Mammary epithelial cell (primary cell): ENCODE measurements around the gene STK17B.

Experiments
- EZH2 ChIP-seq: IDR thresholded peaks from 2 replicates; pipeline ENCODE4 v1.6.1; 2012; ENCODE audit warnings: low read length, inconsistent platforms, borderline replicate concordance
- TF ChIP-seq, protein P1 (sequence below), 2 donors: IDR thresholded peaks in 1 of 2; conservative IDR thresholded peaks in 1 of 2; 2 replicates each; pipeline ENCODE4 v1.5.1; 2011 to 2012; ENCODE audit warnings: inconsistent platforms in 2 of 2, low read length in 2 of 2, mild to moderate bottlenecking in 2 of 2, control low read depth in 1 of 2, low read depth in 1 of 2; ENCODE audit not compliant: insufficient read depth in 1 of 2; ENCODE audit errors: extremely low read depth in 1 of 2

DNA sequence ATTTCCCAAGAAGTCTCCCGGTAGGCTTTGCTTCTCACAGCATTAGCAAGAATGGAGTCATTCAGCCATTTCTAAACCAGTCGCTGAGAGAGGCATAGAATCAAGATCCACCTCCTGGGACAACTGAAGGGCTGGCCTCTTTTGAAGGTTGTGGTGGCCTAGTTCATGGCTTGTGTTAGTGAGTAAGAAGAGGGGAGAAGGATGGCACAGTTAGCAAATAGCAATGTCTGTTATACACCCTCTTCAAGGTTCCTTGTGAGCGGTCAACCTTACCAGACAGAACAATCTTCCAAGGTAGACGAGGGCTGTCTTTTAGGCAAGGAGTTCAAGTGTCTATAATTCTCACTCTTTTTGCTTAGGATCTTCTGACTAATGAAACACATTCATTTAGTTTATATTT lies 67.3 kb downstream of the STK17B start:
- TF ChIP-seq, protein P1, sequence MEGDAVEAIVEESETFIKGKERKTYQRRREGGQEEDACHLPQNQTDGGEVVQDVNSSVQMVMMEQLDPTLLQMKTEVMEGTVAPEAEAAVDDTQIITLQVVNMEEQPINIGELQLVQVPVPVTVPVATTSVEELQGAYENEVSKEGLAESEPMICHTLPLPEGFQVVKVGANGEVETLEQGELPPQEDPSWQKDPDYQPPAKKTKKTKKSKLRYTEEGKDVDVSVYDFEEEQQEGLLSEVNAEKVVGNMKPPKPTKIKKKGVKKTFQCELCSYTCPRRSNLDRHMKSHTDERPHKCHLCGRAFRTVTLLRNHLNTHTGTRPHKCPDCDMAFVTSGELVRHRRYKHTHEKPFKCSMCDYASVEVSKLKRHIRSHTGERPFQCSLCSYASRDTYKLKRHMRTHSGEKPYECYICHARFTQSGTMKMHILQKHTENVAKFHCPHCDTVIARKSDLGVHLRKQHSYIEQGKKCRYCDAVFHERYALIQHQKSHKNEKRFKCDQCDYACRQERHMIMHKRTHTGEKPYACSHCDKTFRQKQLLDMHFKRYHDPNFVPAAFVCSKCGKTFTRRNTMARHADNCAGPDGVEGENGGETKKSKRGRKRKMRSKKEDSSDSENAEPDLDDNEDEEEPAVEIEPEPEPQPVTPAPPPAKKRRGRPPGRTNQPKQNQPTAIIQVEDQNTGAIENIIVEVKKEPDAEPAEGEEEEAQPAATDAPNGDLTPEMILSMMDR (conservative IDR thresholded peaks at IDR 0.05 in 1 of 2, IDR thresholded peaks at IDR 0.05 in 1 of 2; ENCODE audit: extremely low read depth in 1 of 2, insufficient read depth in 1 of 2, low read depth in 1 of 2, low read length in 2 of 2), result no peak
- TF ChIP-seq EZH2, result no peak
